IPS-20b (cell line): ENCODE data around the gene BBX.

ENCODE experiments used
- H3K27ac ChIP-seq: one replicate; pipeline ENCODE4 v1.5.1; 2013; ENCODE audit warnings: low read length
- H3K27me3 ChIP-seq: 2 replicates; pipeline ENCODE4 v1.6.1; 2013; ENCODE audit warnings: mild to moderate bottlenecking, low read length, inconsistent platforms; ENCODE audit not compliant: insufficient read depth
- H3K36me3 ChIP-seq: 2 replicates; pipeline ENCODE4 v1.6.1; 2013; ENCODE audit warnings: low read depth, mild to moderate bottlenecking, inconsistent platforms, low read length, moderate library complexity; ENCODE audit not compliant: insufficient read depth
- H3K4me1 ChIP-seq: 2 replicates; pipeline ENCODE4 v1.6.1; 2013; ENCODE audit warnings: mild to moderate bottlenecking, control low read depth, inconsistent platforms, low read length, moderate library complexity; ENCODE audit not compliant: insufficient read depth
- H3K4me3 ChIP-seq: 2 replicates; pipeline ENCODE4 v1.5.1; 2013; ENCODE audit warnings: mild to moderate bottlenecking, low read length, inconsistent platforms
- H3K9ac ChIP-seq: 2 replicates; pipeline ENCODE4 v1.6.1; 2013; ENCODE audit warnings: low read depth, mild to moderate bottlenecking, inconsistent platforms, low read length, moderate library complexity
- H3K9me3 ChIP-seq: 2 replicates; pipeline ENCODE4 v1.6.1; 2013; ENCODE audit warnings: mild to moderate bottlenecking, low read depth, low read length, inconsistent platforms; ENCODE audit not compliant: insufficient read depth

BBX gene

GRCh38 chr3:107729686-107730085 is 206.9 kb downstream of the BBX start:
- H3K36me3 ChIP-seq, result peaks cover 22% of the 10 kb centered on the region
- no peak overlapping the region for H3K4me3 ChIP-seq
- no peak overlapping the region for H3K27ac ChIP-seq
- no peaks in the 10 kb centered on the region for H3K27me3 ChIP-seq
- no peaks in the 10 kb centered on the region for H3K9me3 ChIP-seq
- no peaks in the 10 kb centered on the region for H3K4me1 ChIP-seq
- no peak overlapping the region for H3K9ac ChIP-seq

GRCh38 chr3:107734317-107734716 is 211.6 kb downstream of the BBX start:
- H3K4me3 ChIP-seq, result no peak overlapping the region
- H3K9ac ChIP-seq, result no peak overlapping the region
- no peaks in the 10 kb centered on the region for H3K4me1 ChIP-seq
- H3K9me3 ChIP-seq, result no peaks in the 10 kb centered on the region
- peaks cover 13% of the 10 kb centered on the region for H3K36me3 ChIP-seq
- H3K27me3 ChIP-seq, result no peaks in the 10 kb centered on the region
- H3K27ac ChIP-seq, result no peak overlapping the region

- Histone ChIP-seq H3K36me3 (no peaks in the 10 kb centered on the region), H3K4me1 (no peaks in the 10 kb centered on the region), H3K4me3 (no peak overlapping the region), H3K9me3 (no peaks in the 10 kb centered on the region), H3K27ac (no peak overlapping the region), H3K9ac (no peak overlapping the region), H3K27me3 (no peaks in the 10 kb centered on the region)
Observed at GRCh38 chr3:107737914-107738313, 215.2 kb downstream of the BBX start.

GRCh38 chr3:107738486-107739183 is 215.9 kb downstream of the BBX start:
- Histone ChIP-seq H3K36me3 (no peaks in the 10 kb centered on the region), H3K9ac (no peak overlapping the region), H3K4me1 (no peaks in the 10 kb centered on the region), H3K27me3 (no peaks in the 10 kb centered on the region), H3K27ac (no peak overlapping the region), H3K9me3 (no peaks in the 10 kb centered on the region), H3K4me3 (no peak overlapping the region)

- H3K4me3 ChIP-seq, result no peak overlapping the region
- H3K27ac ChIP-seq, result no peak overlapping the region
- no peaks in the 10 kb centered on the region for H3K36me3 ChIP-seq
- H3K4me1 ChIP-seq, result peaks cover 3% of the 10 kb centered on the region; the same call in 1 of the 2 replicates
- H3K27me3 ChIP-seq, result no peaks in the 10 kb centered on the region
- H3K9ac ChIP-seq, result no peak overlapping the region
- H3K9me3 ChIP-seq, result no peaks in the 10 kb centered on the region
Observed at GRCh38 chr3:107739227-107739626, 216.5 kb downstream of the BBX start.

- H3K9me3 ChIP-seq, result no peaks in the 10 kb centered on the region
- H3K36me3 ChIP-seq, result no peaks in the 10 kb centered on the region
- H3K4me1 ChIP-seq, result peaks cover 8% of the 10 kb centered on the region; the same call in 1 of the 2 replicates
- no peaks in the 10 kb centered on the region for H3K27me3 ChIP-seq
- no peak overlapping the region for H3K27ac ChIP-seq
- H3K4me3 ChIP-seq, result no peak overlapping the region
- no peak overlapping the region for H3K9ac ChIP-seq
Observed at GRCh38 chr3:107740992-107741896, 218.5 kb downstream of the BBX start.

GRCh38 chr3:107745354-107745753 is 222.6 kb downstream of the BBX start:
- H3K4me3 ChIP-seq, result no peak overlapping the region
- H3K36me3 ChIP-seq, result no peaks in the 10 kb centered on the region
- H3K27ac ChIP-seq, result no peak overlapping the region
- H3K9ac ChIP-seq, result no peak overlapping the region
- H3K4me1 ChIP-seq, result peaks cover 8% of the 10 kb centered on the region; the same call in 1 of the 2 replicates
- H3K9me3 ChIP-seq, result no peaks in the 10 kb centered on the region
- H3K27me3 ChIP-seq, result no peaks in the 10 kb centered on the region

- no peak overlapping the region for H3K27ac ChIP-seq
- no peak overlapping the region for H3K4me3 ChIP-seq
- no peaks in the 10 kb centered on the region for H3K9me3 ChIP-seq
- no peak overlapping the region for H3K9ac ChIP-seq
- no peaks in the 10 kb centered on the region for H3K4me1 ChIP-seq
- H3K36me3 ChIP-seq, result 0 out of 2 replicates have a peak, but pooled peaks cover 4% of the 10 kb centered on the region
- no peaks in the 10 kb centered on the region for H3K27me3 ChIP-seq
Observed at GRCh38 chr3:107752202-107752990, 229.6 kb downstream of the BBX start.

GRCh38 chr3:107753494-107753893 is 230.7 kb downstream of the BBX start:
- no peaks in the 10 kb centered on the region for H3K9me3 ChIP-seq
- no peaks in the 10 kb centered on the region for H3K4me1 ChIP-seq
- no peaks in the 10 kb centered on the region for H3K27me3 ChIP-seq
- H3K9ac ChIP-seq, result no peak overlapping the region
- no peak overlapping the region for H3K27ac ChIP-seq
- H3K36me3 ChIP-seq, result peaks cover 4% of the 10 kb centered on the region; the same call in 1 of the 2 replicates
- H3K4me3 ChIP-seq, result no peak overlapping the region

GRCh38 chr3:107753976-107754375 is 231.2 kb downstream of the BBX start:
- H3K9me3 ChIP-seq, result no peaks in the 10 kb centered on the region
- H3K9ac ChIP-seq, result no peak overlapping the region
- no peak overlapping the region for H3K4me3 ChIP-seq
- no peak overlapping the region for H3K27ac ChIP-seq
- H3K27me3 ChIP-seq, result no peaks in the 10 kb centered on the region
- H3K4me1 ChIP-seq, result no peaks in the 10 kb centered on the region
- peaks cover 4% of the 10 kb centered on the region; the same call in 1 of the 2 replicates for H3K36me3 ChIP-seq

GRCh38 chr3:107756649-107757048 is 233.9 kb downstream of the BBX start:
- H3K4me3 ChIP-seq, result no peak overlapping the region
- H3K36me3 ChIP-seq, result peaks cover 4% of the 10 kb centered on the region; the same call in 1 of the 2 replicates
- no peaks in the 10 kb centered on the region for H3K4me1 ChIP-seq
- H3K9me3 ChIP-seq, result no peaks in the 10 kb centered on the region
- no peak overlapping the region for H3K9ac ChIP-seq
- no peak overlapping the region for H3K27ac ChIP-seq
- H3K27me3 ChIP-seq, result no peaks in the 10 kb centered on the region
